ENCODE measurements around the gene SLIT2.

Gene SLIT2

DNA sequence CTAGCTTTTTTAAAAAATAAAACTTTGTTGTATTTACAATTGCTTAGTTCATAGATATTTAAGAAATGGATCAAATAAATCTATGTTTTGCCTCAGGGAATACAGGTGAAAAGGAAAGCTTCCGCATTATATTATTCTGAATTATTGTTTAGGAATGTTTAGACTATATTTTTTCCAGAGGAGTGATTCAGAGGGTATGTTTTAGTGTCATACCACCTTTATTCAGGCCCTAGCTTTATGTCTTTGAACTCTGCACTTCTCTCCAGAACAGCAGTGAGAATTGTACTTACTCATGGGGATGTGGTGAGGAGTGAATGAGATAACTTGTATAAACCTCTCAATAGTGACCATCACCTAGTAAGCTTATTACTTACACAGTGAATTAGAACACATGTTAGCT is 14.0 kb downstream of the SLIT2 start:
- no peak for DNase-seq

DNA sequence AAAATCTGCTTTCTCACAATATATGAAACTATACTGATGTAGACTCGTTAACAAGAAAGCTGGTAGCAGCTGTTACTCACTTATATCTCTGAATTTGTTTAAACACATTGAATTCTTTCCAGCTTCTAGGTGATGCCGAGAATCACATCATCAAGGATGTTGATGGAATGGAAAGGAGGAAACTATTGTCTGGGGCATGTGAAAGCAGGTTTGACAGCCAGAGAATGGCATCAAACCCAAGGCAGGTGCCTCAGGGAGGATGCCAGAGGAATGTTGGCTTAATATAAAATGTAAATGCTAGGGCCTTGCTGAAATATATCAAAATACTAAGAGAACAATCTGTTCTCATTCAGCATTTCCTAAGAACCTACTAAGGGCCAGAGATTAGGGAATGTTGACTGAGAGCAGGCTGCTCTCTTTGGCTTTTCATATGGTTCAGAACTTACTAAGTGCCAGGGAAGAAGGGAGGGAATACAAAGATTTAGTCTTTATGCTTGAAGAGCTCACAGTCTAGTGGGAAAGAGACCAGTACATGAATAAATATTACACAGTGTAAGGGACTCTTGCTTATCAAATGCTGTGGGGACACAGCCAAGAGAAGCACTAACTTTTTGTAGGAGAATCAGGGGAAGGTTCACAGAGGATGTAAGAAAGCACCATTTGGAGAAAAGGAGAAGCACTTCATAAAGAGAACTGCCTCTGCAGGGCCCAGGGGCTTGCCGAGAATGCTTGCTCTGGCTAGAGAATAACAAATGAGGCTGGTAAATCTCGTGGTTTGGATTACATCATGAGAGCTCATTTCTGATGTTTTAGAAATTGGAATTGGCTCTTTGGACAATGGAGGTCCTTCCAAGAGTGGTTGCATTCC is 14.7 kb downstream of the SLIT2 start:
- no peak for DNase-seq

DNA sequence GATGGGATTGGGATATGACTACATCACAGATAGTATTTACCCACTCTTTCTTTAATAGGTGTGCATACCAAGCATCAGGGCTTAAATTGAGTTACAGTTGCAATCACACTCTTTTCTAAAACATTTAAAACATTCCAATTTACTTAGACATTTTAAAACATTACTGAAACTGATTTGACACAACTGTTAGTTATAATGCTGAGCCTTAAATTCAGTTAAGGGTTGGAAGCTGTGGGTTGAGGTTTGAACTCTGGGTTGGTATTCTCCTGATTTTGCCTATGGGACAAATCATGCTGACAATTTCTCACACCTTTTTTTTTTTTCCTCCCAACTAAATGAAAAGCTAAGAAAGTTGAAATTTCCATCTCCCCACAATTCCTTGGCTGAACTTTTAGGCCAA is 16.3 kb downstream of the SLIT2 start:
- no peak for DNase-seq

DNA sequence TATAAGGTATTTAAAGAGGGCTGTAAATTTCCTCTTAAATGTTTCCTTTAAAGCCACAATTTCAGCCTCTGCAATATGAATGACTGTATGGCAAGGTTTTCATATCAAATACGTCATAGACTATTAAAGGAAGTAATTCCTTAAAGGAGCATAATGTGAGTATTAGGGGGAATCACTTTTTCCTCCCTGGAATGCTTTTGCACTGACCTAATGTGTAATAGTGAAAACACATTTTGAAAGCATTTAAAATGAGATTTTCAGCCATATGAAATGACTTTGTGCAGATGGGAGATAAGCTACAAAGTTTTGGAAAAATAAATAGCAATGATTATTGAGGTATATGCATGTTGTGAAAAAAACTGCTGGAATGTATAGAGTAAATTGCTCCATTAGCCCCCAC is 17.6 kb downstream of the SLIT2 start:
- DNase-seq = no peak

DNA sequence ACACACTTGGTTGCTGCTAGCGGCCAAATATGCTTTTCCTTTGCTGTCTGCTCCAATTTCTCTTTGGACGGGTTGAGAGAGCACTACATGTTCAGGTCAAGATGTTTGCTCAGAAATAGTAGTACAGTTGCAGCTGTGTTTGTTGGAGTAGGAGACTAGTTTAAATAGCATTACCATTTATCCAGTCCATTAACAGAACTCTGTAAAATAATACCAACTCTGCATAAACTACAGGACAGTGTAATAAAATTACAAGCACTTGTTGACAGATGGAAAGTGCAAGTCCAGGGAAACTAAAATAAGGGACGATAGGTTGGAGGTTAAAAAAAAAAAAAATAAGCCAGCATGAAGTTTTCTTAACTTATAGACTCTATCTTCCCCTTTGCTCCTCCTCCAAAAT is 20.2 kb downstream of the SLIT2 start:
- DNase-seq = peak in 2 of 3 experiments; percentile 62 to 74

DNA sequence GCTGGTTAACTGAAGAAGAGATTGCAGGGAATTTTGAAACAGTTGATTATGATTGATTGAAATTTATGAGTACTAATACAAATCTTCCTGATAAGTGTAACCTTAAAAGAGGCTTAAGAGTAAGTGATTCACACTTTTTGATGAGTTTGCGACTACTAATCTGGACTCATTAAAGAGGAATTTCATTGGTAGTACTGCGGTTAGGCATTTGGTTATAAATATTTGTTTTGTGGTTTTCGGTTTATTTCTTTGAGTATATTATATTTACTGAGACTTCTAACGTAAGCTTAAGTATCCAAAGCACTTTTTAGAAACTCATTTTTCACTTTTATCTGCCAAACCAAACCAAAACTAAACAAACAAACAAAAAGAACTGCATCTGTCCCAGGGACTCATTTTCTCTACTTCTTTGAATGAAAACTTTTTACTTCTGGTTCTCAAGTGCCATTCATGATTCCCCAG is 20.7 kb downstream of the SLIT2 start:
- DNase-seq = peak in 1 of 3 experiments; percentile 24

DNA sequence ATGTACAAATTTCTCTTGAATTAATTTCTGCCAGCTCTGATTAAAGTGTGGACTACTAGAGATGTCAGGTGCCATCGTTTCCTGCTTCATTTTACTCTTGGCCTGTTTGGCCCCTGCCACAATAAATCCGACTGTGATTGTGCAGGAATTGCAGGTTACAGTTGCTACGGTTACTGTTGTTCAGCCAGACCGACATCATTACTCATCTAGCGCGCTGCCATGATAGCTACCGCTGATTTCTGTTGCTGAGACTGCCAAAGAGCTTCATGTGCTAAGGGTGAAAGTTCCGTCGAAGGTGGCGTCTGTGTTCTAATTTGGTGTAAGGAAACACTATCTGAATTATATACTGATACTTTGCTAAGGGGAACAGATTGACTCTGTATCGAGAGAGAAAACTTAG is 22.1 kb downstream of the SLIT2 start:
- DNase-seq = peak in 2 of 3 experiments; percentile 72 to 88

DNA sequence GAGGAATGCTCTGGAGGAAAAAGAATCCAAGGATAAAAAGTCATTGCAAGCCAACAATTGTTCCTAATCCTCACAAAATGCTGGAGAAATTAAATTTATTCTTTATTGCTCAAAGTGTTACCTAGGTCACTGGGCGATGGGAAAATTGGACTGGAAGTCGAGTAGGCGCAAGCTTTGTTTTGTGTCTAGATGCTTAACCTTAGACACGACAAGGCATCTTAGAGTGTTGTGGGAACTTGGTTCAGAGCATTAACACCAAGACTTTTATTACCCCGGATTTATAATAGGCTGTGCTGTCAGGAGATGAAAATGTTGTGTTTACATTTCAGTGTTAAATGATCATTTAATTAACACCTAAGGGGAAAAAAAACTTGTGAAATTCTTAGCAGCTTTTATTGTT is 25.1 kb downstream of the SLIT2 start:
- DNase-seq = peak in 1 of 3 experiments; percentile 9

DNA sequence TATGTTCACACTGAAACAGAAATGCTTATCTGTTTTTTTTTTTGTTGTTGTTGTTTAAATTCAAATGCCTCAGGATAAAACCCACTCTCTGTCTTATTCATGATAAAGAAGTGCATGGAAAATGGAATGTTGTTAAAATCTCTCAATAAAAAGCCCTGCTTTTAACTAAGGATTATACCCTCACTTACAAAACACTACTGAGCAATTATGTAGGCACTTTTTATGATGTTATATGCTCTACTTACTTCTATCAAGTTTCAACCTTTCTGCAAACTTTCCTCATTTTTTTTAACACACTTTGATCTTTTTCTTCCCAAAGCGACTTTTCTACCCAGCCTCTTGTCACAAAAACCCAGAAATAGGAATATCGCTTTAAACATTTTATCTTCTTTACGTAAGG is 26.5 kb downstream of the SLIT2 start:
- DNase-seq = no peak

DNA sequence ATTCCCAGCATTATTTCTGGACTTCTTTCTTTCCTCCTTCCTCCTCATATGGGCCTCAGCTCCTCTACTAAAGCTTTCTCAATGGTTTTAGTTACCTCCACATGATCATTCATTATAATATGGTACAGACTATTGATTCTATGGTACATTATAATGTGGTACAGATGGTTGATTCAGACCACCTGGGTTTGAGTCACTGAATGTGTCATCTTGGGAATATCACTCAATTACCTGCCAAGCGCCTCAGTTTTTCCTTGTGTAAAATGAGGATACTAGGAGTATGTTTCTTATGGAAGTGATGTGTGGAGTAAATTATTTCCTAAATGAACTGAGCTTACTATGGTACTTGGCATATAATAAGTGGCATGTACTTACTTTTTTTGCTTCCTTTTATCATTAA is 27.7 kb downstream of the SLIT2 start:
- no peak for DNase-seq

DNA sequence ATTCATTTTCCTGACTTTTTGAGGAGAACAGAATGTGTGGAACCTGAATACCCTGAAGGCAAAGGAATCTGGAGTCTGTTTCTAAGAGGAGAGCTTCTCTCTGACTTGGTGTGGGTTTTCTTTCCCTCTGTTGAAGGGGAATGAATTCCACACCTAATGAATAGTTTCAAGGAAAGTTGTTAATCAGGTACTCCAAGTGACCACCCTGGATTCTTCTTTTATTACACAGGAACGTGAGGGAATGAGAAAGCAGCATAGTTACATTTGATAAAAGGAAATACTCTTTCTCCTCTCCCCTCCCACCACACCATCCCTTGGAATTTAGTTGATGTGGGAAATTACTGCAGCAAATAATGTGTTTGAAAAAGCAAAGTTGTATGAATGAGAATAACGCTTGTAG is 29.7 kb downstream of the SLIT2 start:
- no peak for DNase-seq

DNA sequence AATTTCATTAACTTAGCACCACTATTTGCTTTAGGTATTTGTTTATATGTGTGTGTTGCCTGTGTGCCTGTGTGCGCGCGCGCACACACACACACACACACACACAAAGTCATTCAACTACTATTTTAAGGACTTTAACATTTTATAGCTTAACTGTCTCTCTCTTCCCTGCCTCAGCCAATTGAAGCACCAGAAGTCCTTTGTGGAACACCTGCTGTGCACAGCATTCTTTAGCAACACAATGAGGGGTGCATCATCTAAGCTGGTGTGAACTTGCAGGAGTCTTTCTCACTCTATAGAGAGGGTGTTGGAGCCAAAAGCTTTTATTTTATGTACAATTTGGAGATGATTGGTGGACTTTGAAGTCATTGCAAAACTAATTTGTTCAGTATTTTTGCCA is 31.3 kb downstream of the SLIT2 start:
- peak in 1 of 3 experiments; percentile 24 for DNase-seq

DNA sequence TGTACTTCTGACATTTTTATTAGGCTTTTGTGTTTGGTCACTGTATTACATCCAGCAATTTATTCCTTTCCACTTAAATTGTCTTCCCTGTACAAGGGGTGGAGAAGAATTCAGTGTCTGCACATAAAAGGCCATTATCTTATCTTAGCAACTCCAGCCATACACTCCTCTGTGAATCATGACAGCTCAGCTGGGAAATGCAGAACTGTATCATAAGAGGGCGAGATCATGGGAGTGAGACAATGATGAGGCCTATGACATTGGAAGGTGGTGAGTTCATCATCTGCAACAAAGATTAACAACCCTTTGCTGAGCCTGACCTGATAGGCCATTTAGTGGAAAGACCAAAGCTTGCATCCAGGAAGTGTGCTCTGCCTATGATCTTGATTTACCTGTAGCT is 33.3 kb downstream of the SLIT2 start:
- no peak for DNase-seq

DNA sequence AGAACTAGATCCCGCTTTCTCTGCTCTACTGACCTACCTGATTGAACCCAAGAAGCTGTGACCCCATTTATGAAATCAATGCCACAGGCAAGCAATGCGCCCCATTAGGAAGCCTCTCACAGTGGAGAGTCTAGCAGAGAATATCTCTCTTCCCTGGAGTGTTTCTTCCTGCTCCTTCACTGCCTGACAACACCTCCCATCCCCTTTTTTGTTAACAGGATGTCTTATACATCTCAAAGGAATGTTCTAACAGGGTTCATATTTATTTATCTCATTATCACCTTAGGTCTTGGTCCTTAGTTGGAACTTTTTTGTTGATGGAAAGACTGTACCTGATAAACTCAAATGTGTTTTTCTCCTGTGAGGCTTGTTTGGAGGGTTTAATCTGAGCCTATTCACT is 35.5 kb downstream of the SLIT2 start:
- DNase-seq = no peak

DNA sequence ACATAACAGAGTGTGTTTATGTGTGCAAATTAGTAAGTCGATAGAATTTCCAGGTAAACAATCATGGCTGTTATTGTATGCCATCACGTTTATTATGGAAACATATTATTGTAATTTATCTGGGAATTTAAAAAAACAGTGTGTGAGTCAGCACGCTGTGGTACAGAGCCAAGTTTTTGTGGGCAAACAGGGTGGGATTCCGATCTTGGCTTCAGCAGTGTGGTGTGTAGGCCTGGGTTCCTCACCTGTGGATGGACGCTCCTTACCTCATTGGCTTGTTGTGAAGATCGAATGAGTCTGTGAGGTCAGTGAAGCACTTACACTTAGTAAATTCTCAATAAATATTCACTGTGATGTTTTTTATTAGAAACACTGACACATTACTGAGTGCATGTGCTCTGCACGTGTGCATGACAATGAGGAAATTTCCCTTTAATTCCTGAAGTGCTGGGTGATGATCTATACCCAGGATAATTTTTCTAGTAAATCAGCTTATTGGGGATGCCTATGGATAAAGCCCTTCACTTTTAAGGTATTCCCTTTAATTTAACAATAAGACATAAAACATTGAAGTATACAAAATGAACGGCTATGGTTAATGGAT is 36.4 kb downstream of the SLIT2 start:
- no peak for DNase-seq

DNA sequence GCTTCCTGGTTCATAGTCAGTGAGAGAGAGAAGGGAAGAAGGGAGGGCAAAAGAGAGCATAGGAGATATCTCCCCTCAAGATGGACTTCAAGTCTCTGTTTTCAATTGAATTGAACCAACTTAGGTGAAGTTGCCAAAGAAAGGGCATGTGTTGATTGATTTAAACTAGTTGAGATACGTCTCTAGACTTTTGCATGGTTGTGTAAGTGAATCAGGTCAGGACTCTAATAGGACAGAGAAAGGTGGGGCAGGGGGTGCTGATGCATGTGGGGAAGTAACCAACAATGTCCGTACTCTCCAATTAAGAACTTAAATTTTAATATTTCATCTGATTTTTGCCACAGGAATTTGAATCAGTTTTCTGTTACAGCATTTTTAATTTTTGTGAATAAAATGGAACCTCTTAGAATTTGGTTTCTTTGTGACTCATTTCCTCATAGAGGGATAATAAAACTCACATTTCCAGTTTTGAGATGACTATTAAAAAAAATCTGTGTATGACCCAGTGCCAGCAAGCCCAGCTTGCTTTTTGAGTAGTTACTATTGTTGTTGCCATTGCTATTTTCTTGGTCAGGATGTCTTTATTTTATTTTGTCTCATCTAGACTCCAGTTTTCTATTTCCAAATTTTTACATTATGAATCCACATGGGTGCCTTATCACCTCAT is 37.3 kb downstream of the SLIT2 start:
- no peak for DNase-seq

DNA sequence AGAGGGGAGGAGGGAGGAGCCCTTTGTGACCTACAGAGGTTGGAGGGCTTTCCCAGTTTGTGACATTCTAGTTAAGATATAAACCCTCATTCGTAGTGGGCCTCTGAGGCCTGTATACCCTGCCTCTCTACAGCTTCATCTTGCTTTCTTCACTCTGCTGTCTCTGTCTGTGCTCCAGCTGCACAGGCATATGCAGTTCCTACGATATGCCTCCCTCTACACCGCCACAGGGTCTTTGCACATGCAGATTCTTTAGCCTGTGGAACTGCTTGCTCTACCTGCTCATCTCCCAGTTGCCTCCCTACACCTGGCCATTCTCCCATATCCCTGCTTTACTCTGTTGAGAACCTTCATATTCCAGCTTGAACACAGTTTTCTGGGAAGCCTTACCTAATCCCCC is 38.1 kb downstream of the SLIT2 start:
- no peak for DNase-seq

DNA sequence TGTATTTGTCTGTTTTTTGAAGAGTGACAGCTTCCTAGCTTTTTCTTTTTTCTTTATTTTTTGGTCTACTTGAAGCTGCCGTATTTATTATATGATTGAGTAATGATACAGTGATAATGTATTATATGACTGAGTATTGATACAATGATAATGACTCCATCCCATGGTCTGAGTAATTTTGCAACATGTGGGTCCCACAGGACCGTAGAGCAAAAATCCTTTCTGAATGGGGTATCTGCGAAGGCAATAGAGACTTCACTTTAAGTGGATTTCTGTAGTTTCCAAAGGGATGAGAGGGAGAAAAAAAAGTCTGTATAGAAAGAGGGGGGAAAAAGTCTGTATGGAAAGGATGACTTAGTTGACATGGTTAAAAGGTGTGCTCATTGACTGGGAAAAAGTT is 41.0 kb downstream of the SLIT2 start:
- no peak for DNase-seq

DNA sequence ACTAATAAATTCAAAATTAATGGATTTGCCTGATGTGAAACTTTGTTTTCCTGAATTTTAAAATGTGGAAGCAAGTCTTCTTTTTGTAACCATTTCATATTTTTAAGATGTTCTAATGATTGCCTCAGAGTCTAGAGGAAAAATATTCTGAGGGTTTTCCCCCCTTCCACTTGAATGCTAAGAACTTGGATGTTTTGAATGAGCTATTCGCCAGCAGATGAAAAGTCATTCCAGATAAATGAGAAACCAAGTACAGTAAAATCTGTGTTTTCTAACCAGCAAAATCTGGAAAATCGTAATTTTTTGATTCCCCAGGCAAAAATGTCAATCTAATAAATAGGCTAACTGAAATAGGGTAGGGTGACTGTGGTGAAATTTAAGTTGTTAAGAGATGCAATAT is 45.6 kb downstream of the SLIT2 start:
- no peak for DNase-seq

DNA sequence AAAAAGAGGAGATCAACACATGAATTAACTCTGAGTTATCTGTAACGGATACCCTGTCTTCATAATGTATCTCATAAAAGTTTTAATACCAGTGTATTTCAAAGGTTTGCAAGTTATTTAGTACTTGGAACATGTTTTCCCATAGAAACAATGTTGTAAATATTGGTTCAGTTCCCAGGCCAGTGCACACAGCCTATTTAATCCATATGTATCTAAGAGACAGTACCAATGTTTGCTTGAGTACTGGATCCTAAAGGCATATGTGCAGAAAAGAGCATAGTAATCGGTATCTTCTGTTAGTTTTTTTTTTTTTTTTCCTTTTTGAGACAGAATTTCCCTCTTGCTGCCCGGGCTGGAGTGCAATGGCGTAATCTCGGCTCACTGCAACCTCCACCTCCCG is 46.1 kb downstream of the SLIT2 start:
- no peak for DNase-seq

DNA sequence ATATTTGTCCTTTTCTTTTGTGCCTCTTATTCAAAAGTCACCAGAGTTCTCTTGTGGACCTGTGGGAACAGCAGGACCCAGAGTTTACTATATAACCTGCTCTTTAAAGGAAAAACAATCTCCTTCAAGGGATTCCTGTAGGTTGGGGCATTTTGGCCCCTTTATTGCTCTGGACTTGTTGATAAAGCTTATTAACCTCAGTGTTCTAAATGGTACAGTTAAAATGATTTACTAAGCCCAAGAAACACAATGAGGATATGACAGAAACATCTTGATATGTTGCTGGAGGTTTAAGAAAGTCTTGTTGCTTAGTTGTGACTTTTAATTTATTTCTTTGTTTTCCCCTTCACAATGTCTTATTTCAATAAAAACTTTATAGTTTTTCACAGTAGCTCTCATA is 46.8 kb downstream of the SLIT2 start:
- no peak for DNase-seq

DNA sequence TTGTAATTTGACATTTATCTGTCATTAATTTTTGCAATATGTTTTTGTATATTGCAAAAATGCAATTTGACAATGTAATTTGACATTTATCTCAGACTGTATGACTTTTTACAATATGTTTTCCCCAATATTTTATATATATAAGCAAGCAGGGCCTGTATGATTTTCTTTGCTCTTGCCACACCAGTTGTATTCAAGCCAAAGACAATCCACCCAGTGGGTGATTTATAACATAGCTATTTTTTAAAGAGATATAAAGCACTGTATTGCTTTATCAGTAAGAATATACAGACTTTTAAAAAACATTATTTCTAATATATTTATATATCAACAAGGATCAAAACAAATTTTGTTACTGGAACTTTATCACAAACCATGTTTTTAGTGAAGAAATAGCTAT is 47.3 kb downstream of the SLIT2 start:
- DNase-seq = no peak

DNA sequence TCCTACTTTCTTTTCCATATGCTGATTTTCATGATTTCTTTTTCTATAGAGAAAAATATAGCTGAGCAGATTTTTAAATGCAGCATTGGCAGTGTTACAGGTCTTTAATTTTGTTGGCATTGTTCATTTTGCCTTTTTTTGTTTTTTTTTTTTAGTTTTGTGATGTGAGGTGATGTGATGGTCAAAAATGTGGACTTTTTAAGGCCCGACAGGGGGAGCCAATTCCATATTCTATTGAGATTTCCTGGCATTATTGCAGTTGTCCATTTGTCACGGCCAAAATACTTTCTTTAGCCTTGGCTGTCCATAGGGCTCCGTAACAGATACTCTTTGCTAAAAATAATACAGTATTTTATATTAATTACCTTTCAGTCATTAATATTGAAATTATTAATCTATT is 47.8 kb downstream of the SLIT2 start:
- peak in 2 of 3 experiments; percentile 14 to 25 for DNase-seq

DNA sequence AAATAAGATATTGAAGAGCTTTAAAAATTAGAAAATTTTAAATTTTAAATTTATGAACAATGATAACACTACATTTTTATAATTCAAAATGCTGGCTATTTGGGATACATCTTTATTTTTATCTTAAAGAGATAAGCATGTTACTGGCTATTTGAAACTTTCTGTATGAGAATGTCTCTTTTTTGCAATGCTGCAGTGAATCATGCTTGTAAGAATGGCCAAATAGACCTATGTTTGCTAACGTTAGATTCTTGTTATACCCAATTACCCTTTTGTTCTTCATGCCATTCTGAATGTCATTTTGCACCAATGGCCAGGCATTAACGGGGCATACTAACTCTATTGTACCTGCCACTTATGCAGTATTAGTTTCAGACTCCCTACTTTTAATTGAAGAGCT is 49.5 kb downstream of the SLIT2 start:
- no peak for DNase-seq
